Measurements from ENCODE around the gene USP13.

The USP13 gene

DNA sequence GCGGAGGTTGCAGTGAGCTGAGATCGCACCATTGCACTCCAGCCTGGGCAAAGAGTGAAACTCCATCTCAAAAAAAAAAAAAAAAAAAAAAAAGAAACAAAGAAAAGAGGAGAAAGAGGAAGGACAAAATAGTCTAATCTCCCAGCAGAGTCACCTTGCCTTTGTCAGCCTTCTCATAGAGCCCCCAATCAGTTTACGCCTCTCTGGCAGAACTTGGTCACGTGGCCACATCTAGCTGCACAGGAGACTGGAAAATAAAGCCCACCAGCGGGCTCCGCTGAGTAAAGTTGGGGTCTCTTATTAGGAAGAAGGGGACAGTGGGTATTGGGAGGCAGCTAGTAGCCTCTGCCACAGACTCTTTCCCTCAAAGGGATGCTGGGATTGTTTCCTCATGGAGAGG, 41.9 kb downstream of the USP13 start:
- DNase-seq (ENCODE audit: low read depth in 1 of 2, low spot score in 1 of 2), result no peak

DNA sequence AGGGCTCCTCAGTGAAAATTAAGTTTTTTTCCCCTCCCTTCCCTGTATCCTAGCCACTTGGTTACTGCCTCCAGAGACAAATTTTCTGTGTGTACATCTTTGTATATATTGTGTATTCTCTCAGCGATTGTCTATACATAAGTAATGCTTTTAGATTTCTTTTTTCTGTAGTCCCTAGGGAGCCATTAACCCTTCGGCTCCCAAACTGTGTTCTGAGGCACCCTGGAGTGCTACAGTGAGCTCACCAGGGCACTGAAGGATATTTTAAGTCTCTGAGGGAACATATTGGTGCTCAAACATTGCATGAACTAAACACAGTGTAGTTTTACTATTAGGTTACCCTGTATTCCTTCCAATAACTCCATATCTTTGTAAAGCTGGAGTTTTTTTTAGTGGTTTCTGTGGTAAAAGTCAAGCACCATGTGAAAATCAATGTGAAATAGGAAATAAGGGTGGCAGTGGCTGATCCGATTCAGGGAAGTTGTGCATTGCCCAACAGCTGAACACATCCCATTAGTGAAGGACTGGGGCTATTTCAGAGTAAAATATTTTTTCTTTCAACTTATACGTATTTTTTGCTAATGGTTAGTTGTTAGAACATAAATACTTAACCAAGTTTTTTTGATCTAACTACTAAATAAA, 43.0 kb downstream of the USP13 start:
- no peak for DNase-seq (ENCODE audit: low read depth in 1 of 2, low spot score in 1 of 2)

DNA sequence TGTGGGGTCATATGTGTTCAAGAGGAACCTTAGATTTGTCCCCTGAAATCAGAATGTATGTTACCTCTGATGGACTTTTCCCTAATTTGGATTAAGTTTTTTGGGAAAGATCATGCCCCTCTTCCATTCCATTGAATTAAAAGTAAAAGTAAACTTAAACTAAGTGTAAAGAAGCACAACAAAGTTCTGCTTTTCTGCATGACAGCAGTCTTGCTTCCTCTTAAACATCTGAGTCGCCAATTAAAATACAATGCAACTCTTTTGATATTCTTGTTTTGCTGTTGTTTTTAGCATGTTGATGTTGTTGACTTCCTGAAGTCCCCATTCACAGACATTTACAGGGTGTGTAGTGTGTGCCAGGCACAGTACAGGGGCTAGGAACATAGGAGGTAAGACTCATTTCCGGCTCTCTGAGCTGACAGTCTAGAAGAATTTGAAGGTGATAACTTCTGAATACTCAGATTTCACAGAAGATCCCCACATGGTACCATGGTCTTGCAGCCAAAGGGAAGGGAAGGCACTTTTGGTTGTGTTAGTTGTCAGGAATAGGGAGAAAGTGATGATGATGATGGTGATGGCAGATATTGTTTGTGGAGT, 45.0 kb downstream of the USP13 start:
- DNase-seq (ENCODE audit: low read depth in 1 of 2, low spot score in 1 of 2), result no peak

DNA sequence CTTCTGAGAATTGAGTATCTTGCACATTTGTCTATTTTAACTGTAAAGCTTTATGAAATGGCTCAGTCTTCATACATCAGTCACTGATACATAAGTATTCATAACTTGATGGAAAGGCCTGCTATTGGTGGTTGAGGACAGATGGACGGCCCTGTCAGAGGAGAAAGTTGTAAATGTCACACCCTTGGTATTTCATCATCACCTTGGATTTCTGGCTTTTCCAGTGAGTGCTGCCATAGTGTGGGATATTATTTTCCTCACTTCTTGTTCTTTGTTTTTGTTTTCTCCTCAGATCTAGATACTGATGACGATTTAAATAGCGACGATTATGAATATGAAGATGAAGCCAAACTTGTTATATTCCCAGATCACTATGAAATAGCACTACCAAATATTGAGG, 47.9 kb downstream of the USP13 start:
- DNase-seq (ENCODE audit: low read depth in 1 of 2, low spot score in 1 of 2), result no peak

DNA sequence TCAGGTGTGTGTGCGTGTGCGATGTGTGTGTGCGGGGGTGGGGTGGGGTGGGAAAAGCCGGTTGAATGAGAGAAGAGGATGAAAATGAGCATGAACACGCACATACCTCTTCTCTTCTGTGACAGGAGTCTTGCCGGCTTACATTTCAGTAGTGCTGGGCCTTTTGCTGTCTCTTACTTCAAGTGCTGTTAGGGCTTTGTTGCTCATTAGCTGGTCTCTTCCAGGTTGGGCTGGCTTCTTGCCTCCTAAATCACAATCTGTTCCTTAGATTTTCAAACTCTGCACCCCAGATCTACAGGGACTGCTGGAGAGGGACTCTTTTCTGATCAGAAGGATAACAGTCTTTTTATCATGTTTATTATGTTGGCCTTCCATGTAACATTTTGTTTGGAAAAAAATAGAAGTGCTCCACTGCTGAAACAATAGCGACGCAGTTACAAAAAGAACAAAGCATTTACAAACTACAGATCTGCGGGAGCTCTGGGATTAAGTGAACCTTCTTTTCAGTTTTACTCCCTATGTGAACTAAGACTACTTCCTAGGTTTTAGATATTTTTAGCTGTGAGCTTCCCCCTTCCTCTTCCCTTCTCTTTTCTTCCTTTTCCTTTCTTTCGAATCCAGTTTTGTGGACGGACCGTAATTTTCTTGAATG, 48.5 kb downstream of the USP13 start:
- DNase-seq (ENCODE audit: low read depth in 1 of 2, low spot score in 1 of 2), result no peak

DNA sequence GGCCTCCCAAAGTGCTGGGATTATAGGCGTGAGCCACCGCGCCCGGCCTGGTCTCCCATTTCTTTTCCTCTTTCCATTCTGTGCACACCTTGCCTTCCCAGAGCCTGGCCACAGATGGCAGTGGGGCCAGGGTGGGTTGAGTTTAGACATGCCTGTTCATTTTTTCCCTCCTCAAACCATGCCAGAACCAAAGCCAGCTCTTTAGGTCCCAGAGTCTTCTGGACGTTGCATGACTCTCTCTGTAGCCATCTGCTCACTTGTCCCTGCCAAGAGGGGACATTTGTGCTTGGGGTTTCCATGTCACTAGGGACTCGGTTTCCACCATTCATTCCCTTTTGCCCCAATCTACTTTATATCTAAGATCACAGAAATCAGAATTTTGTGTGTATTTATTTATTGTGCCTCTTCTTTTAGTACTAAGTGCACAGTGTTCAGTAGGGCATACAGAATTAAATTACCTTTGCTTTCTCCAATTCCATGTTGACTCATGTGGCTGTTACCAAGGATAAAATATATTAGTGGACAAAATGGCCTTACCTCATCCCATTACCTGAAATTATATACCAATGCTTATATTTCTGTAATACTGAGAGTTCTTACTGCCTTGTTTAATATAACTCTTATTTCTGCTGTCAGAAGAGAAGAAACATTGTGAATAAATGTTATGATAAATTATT, 49.6 kb downstream of the USP13 start:
- no peak for DNase-seq (ENCODE audit: low read depth in 1 of 2, low spot score in 1 of 2)

DNA sequence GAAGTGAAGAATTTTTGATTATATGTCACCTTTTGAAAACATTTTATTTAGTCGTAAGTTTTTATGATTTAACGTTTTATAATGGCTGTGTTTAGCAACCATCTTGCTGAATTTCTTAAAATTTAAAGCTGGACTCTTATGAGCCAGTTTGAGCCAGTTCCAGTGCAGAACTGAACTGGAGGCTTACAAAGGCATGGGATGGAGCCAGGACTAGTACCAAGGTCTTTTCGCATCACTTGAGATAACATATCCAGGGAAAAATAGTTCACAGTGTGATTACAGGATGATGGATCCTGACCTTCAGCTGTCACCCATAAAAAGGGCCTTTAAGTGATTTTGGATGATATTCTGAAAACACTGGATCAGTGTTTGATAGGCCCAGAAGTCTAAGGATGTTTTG, 51.0 kb downstream of the USP13 start:
- no peak for DNase-seq (ENCODE audit: low read depth in 1 of 2, low spot score in 1 of 2)

DNA sequence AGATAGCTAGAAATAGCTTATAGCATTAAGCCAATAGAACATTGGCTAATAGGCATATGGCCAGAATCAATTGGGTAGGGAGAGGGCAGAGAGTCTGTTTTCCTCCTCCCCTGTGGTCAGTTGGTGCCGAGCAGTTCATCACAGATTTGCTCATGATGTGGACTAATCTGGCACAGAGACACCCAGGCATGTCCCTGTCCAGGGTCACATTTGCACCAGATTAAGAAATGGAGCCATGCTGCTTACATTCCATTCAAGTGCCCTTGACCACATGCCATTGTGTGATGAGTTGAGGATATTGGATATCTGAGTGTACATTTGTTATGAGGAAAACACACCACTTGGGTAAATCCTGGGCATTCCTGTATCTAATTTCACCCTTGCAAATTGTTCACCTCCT, 53.4 kb downstream of the USP13 start:
- no peak for DNase-seq (ENCODE audit: low read depth in 1 of 2, low spot score in 1 of 2)

DNA sequence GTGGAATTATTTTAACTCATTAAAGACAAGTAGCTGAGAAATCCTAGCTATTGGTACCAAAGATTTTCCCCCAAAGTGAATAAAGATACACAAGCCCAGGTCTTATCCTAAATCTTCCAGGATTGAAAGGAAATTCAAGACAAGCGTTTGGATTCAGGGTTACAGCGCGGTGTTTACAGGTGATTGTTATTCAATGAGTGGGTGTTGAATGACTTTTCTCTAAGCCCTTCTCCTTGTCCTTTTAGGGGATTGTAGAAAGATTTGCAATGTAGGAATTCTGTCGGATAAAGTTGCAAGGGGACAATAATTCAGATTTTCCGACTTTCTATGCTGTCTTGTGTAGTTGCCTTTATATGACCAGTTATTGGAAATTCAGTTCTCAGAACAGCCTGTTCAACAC, 57.2 kb downstream of the USP13 start:
- no peak for DNase-seq (ENCODE audit: low read depth in 1 of 2, low spot score in 1 of 2)

DNA sequence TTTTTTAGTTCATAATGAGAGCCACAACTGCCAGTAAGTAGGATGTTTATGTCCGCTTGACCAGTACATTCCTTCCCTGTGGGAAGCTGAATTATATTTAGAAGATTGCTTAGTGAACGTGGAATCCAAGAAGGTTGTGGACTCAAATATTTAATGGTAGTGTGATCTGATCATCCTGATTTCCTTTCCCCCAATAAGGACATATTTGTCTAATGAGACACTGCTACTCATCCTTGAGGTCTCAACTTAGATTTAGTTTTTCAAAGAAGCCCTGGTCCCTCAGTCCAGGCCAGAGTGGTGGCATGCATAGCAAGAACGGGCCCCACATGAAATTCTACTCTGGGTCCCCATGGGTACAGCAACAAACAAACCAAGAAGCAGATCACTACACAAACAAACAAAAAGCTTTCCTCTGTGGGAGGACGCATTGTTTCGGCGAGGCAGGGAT, 60.8 kb downstream of the USP13 start:
- DNase-seq (ENCODE audit: low read depth in 1 of 2, low spot score in 1 of 2), result no peak

DNA sequence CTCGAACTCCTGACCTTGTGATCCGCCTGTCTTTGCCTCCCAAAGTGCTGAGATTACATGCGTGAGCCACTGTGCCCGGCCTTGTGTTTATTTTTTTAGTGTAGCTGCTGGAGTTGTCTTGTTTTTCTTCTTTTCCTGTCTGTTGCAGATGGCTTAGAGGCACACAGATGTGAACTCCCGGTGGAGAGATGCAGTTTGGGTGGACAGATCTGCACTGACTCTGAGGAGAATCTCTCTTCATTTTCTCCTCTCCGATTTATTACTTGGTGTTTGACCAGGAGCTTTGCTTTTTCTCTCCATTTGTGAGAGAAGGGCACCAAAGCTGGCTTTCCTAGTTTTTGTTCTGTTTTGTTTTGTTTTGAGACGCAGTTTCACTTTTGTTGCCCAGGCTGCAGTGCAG, 62.7 kb downstream of the USP13 start:
- DNase-seq (ENCODE audit: low read depth in 1 of 2, low spot score in 1 of 2), result no peak

DNA sequence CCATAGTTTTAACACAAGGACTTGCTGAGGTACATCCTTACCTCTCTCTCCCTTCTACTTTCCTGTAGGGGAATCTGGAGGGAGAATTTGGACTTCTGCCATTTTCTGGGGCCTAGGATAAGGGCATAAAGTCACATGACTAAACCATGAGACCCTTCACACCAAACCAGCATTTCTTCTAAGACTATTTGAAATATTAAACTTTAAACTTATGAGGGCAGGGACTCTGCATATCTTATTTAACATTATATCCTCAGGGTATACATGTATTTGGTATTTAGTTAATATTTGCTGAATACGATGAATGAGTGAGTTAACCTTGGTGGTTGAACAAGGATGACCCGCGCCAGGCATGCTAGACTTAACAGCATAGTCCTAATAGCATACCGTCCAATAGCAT, 63.4 kb downstream of the USP13 start:
- no peak for DNase-seq (ENCODE audit: low read depth in 1 of 2, low spot score in 1 of 2)

DNA sequence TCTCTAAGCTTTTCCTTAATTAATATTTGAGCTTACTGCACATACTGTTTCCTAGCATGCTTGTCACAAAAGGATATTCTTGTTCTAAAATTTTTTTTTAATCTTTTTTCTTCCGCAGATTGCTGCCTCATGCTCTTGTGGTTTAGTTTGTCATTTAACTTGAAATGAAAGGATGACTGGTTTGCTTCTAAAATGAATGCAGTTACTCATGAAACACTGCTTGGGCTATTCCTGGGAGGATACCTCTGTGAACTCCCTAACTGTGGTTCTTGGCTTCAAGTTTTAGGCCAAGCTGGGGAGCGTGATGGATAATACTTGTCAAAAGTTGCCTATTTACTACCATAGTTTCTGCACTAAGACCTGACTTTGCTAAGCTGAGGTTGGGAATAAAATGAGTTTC, 64.0 kb downstream of the USP13 start:
- DNase-seq (ENCODE audit: low read depth in 1 of 2, low spot score in 1 of 2), result no peak

DNA sequence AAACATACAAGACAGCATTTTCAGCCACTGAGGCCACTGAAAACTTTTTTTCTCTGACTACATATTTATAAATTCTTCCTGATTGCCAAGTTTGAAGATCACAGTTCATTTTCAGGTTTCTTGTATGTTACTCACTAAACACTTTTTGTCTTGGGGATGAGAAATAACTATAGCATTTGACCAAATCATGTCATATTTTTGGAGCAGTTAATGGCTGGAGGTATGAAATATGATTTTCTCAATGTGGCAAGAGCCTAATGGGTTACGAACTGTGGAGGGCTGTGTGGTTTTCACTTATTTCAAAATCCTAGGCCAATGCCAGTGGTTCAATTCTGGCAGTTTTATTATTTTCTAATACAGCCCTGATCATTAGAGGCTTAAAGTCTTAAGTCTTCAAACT, 64.4 kb downstream of the USP13 start:
- no peak for DNase-seq (ENCODE audit: low read depth in 1 of 2, low spot score in 1 of 2)

DNA sequence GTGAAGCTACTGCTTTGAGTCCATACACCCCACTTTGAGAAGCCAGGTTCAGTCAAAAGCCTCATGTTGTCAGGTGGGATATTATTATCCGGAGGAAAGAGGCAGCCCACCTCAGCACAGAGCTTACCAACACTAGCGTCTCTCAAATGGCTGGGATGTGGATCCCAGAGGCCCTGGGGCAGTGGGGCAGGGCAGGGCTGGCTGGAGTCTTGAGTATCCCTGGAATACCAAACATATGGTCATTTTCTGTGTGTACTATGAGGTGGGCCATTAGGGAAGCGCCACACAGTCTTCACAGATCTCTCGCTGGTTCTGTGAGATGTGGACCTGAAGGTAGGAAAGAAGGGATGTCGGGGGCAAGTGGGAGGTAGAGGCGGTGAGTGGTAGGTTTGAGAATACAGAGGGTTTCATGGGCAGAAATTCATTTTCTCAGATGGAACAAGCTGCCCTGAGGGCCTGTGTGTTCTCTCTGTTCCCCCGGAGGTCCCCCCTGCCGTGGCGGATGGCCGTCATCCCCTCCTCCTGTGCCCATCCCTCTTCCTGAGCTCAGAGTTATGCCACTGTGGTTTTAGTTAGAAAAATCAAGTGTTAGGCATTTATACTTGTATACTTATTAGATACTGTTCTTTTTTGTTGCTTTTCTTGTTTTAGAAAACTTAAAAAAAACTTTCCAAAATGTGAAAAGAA, 66.4 kb downstream of the USP13 start:
- no peak for DNase-seq (ENCODE audit: low read depth in 1 of 2, low spot score in 1 of 2)

DNA sequence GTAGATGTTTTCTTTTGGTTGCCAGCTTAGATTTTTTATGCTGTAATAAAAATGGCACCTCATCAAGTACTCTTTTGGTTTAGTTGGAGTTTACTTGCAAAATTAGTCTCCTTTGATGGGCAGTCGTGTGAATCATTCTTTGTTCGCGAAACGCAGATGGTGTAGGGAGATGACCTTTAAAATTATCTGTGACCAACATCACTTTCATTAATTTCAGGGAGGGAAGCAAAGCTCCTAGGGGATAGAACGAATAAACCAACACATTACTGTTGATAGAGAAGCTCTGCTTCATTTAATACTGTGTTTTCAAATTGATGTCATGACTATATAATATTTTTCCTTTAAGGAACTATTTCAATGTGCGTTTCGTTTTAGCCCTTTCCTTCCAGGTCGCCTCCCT, 67.4 kb downstream of the USP13 start:
- DNase-seq (ENCODE audit: low read depth in 1 of 2, low spot score in 1 of 2), result no peak

DNA sequence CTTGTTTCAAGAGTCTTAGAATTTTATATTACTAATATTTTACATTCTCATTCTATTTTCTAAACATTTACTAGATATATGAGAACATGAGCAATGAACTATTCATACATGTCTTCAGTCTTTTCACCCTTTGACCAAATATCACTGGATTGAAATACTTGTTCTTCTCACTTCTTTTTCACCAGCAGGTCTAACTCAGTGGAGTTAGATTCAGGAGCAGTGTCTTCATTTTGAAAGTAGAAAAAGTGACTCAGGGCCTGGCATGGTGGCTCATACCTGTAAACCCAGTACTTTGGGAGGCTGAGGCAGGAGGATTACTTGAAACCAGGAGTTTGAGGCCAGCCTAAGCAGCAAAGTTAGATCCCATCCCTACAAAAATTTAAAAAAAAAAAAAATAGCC, 70.8 kb downstream of the USP13 start:
- no peak for DNase-seq (ENCODE audit: low read depth in 1 of 2, low spot score in 1 of 2)

DNA sequence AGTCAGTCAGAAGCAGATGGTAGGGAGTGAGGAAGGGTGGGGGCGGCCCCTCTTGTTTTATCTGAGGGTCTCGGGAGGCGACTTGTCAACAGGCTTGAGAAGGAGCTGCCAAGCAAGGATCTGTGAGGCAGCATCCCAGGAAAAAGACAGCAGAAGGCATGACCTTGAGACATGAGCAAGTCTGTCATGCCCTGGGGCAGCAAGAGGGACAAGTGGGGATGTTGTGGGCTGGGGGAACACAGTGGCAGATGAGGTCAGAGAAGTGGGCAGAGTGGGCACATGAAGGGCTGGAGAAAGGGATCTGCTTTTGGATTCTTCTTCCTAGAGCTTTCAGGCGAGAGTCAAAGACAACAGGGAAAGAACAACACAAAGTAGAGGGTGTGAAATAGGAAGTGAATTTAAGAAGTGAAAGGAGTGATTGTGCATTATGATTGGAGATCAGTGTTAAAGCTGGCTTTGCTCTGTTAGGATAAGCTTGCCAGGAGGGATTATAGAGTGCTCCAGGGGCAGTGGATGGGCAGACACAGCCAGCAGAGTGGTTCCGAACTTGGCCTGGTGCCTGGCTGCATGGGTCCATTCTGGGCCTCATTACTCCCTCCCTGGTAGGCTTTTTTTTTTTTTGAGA, 73.3 kb downstream of the USP13 start:
- no peak for DNase-seq (ENCODE audit: low read depth in 1 of 2, low spot score in 1 of 2)

DNA sequence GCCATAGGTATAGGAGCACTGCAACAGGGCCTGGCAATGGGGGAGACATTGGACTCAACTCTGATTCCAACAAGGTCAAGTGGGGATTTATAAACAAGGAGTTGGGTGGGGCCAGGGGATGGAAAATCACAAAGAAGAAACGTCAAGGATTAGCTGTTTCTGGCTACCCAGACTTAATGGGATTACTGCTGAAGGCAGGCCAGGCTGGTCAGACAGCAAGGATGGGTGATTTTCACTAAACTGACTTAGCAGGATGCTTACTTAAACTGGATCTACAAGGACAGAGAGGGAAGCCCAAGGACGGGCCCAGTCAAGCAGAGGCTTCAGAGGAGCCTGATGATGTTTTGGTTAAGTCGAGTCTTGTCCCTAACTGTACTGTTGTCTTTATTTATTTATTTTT, 76.2 kb downstream of the USP13 start:
- DNase-seq (ENCODE audit: low read depth in 1 of 2, low spot score in 1 of 2), result no peak

DNA sequence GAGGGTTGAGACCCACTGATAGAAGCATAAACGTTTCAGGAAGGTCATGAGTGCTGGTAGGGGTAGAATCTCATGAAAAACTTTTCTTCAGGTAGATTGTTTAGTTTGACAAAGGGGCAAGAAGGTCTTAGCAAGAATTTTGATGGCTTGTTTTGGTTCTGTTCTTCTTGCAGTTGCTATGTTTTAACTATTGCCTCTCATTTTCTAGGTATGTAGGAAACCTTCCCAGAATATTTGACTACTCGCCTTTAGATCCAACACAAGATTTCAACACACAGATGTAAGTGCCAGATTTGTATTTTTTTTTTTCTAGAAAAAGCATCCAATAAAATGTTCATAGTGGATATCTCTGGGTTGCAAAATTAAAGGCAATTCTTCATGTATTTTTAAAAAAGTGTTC, 77.1 kb downstream of the USP13 start:
- DNase-seq (ENCODE audit: low read depth in 1 of 2, low spot score in 1 of 2), result no peak

DNA sequence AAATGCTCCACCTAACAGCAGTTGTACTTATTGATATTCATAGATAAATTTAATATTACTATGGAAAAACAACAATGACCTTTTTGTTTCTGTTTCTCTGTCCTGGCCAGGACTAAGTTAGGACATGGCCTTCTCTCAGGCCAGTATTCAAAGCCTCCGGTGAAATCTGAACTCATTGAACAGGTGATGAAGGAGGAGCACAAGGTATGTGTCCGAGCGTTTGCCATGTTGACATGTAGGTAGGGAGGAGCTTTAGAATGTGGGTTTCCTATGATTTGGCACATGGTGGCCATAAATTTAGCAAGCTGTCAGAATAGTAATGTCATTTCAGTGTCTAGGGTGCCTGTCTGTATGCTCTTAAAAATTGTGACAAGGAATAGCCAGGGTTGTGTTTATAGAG, 77.7 kb downstream of the USP13 start:
- DNase-seq (ENCODE audit: low read depth in 1 of 2, low spot score in 1 of 2), result no peak

Data from activated CD4-positive, alpha-beta T cell treated with anti-CD3 and anti-CD28 coated beads, Interleukin-2, amount 50 U/mL, for 24 hours (primary cell).